ENCODE data around the gene GADL1.

The GADL1 gene

DNA sequence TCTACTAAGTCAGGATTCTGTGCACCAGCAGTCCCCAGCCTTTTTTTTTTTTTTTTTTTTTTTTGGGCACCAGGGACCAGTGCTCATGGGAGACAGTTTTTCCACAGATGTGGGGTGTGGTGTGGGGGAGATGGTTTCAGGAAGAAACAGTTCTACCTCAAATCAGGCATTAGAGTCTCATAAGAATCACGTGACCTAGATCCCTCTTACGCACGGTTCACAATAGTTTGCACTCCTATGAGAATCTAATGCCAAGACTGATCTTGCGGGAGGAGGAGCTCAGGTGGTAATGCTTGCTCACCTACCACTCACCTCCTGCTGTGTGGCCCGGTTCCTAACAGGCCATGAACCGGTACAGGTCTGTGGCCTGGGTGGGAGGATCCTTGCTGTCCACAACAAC is 88.8 kb downstream of the GADL1 start:
- no peak for DNase-seq

DNA sequence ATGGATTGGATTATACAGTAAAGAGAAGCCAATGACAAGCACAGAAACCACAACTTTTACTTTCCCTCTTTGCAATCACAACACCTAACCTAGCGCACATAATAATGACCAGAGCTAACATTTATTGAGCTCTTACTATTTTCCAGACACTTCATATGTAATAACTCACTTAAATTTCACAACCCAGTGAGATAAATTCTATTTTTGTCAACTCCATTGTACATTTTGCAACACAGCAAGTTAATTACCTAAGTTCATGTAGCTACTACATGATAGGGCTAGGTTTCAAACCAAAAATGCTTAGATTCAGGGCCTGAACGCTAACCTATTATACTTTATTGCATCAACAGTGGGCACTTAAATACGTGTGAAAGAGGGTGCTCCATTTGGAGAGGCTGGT is 89.5 kb downstream of the GADL1 start:
- DNase-seq, result no peak

DNA sequence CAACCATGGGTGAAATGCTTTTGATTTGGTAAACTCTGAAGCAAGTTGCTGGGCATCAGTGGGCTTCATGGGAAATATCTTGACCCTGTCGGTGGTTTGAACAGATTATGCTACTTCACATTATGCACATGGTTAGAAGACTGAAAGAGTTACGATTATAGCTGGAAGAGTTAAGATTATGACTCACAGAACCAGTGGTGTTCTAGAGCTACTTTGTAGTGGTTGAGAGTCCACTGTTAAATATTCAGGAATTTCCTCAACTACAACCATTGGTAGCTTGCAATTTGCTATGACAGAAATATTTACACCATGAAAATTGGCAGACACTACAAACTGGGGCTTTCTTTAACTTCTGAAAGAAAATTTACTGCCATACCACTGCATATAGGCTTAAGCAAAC is 99.3 kb downstream of the GADL1 start:
- no peak for DNase-seq

DNA sequence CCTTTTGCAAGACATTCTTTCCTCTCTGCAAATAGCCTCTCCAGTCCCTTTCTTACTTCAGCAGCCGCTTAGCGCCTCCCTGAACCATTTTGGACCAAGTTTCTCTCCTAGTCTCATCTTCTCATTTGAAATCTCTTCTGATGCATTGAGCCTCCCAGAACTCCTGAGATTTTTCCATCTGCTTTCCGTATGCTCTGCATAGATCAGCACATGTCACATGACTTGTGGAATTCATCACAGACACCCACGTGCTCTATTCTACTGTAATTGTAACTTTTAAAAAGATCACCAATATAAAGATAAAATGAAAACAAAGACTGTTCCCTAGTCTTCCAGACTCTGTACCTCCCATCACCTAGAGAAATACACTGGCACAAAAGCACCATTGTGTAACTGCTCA is 100.7 kb downstream of the GADL1 start:
- no peak for DNase-seq

- DNase-seq, result no peak
Measured at GRCh38 chr3:30790150-30790549, 104.3 kb downstream of the GADL1 start.

GRCh38 chr3:30786365-30786764 is 108.1 kb downstream of the GADL1 start:
- no peak for DNase-seq

DNA sequence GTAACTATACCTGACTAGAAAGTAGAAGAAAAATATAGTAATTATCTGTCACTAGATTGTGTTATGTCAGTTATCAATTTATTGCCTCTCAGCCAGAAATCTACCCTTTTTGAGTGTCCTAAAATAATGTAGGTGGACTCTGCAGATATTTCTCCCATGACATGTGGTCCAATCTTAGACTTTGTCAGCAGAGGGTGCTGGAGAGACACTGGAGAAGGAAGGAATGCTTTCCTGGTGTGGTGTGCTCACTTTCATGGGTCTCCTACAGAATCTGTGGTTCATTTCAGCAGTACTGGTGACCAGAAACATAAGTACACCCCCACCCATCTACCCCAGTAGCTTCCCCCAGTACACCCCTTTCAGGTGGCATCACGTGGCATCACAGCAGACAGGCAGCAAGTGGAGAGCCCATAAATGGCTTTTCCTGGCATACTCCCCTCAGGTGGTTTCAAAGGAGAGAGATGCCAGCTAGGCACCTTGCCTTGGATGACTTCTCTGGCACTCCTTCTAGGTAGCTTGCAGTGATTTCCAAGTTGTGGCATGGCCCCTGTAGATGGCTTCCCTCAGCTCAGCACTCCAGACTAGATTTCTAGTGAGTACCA is 114.7 kb downstream of the GADL1 start:
- no peak for DNase-seq

DNA sequence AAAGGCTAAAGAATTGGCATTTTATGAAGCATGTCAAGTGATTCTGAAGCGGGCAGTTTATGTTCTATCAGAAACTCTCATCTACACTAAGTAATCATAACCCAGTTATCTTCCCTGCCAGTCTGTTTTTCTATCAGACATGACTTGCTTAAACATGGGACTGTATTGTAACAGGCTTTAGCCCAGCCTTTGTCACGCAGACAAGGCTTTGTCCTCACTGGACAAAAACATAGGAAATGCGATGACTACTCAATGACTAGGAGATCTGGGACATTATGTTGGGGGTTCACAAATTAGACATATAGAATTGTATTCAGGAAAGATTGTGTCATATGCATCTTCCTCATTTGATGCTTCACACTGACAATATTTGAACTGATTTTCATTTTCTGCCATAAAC is 115.5 kb downstream of the GADL1 start:
- no peak for DNase-seq

DNA sequence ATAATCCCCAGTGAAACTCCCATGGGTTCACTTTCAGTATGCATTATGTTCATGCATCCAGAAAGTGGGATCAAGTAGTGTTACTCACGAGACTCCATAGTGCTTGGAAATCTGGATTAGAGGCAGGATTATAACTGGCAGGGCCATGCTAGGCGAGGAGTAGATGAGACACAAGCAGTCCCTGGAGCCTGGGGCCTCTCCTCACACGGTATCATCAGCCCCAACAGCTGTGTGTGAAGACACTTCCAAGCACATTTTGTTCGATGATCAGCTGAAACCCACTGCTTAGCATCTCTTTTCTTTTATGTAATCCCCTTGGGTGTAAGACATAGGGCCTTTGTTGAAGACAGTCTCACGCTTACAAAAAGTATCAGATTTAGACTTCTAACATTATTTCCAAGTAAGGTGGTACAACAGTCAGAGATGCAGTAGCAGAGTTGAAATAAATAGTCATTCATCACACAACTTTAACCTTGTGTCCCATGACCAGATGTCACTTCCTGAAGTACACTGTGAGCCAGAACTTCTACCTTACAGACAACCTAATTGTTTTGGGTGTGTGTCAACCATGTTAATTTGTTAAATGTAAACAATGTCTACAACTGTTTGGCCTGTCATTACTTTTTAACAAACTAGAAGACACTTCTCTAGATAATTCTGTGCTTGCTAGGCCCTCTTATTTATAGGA is 116.9 kb downstream of the GADL1 start:
- DNase-seq, result no peak

DNA sequence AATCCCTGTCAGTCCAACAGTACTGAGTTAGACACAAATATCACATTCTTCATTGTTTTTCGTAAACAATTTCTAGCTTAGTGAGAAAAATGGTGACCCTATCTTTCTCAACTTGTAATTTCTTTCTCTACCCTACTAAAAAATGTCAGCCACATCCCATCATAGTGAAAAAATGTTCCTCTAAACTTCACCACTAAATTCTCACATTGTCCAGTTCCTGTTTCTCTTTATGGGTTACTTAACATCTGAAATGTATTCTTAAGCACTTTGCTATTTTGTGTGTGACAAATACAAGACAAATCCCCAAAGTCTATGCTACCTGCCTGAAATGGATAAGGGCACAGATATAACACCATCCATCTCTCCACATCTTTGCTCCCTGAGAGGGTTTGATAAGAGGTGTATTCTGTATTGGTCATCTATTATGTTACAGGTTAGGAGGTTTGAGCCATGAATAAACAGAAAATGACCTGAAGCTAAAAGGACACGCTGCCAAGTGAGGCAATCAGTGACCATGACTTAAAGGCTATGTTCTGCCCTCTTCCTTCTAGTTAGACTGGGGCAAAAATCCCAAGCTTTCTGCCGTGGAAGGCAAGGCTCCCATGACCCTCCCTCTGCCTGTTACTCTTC is 118.2 kb downstream of the GADL1 start:
- DNase-seq, result no peak

- no peak for DNase-seq
Measured at GRCh38 chr3:30775040-30775439, 119.4 kb downstream of the GADL1 start.

DNA sequence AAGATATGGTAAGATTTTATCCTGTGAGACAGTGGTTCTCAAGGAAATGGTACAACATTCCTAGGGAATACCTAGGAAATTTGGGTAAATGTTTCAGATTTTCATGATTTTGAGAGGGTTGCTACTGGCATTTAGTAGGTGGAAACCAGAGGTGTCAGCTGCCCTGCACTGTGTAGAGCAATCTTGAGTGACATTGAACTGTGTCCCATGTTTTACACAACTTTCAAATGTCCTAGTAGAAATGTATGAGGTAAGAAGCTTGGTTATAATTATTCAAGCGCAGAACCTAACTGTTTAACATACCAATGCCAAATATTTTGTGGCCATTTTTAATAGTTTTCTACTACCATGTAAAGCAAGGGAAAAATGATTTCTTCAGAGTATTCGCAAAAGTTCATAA is 120.4 kb downstream of the GADL1 start:
- DNase-seq, result no peak

GRCh38 chr3:30770387-30770786 is 124.1 kb downstream of the GADL1 start:
- no peak for DNase-seq

DNA sequence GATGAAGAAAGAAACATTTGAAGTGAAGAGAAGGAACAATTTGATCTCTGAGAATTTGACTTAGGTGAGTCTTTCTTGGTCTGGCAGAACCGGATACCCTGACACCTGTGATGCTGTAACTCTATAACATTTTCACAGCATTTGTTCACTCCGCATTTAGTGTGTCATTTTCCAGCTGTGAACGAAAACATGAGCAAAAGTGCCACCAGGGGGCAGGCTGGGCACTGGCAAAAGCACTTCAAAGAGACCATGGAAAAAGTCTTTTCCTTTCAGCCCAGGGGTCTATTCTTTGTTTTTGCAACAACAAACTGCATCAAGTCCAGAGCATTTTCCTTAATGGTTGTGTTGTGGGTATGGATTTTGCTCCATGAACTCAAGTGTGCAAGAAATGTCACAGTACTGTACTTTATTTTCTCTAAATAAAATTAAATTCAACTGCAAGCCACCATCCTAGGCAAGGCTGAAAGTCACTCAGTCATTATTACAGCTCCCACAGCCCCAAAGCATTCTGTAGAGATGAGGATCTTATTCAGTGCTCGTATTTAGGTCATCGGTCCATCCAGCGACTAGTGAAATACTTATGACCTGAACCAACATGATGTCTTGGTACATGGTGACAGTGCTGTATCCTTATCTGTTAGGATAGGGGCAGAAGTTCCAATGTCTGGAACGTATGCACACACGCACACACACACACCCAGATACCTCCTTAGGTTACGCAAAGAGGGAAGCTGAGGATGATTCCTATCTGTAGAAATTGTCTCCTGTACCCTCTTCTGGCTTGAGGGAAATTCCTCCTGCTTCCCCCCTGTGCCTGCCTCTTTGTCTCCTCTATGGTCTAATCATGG is 125.5 kb downstream of the GADL1 start:
- DNase-seq, result no peak

DNA sequence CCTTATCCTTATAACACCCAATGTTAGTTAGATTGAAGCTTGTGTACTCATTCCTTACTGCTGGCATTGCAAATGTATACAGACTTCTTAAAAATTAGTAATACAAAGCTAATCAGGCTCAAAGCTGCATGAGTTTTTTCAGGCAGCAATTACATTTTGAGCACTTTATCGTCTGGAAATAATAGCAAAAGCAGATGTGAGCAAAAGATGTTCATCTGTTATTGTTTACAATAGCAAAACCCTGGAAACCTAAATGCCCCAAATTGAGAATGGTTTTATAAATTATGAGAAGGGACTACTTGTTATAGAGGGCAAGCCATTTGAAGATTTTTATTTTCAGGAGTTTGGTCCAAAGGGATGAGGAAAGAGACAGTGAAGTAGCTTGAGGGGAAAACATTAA is 126.4 kb downstream of the GADL1 start:
- DNase-seq, result no peak

- no peak for DNase-seq
Measured at GRCh38 chr3:30766522-30766921, 127.9 kb downstream of the GADL1 start.

- DNase-seq, result no peak
Measured at GRCh38 chr3:30764891-30765290, 129.6 kb downstream of the GADL1 start.

DNA sequence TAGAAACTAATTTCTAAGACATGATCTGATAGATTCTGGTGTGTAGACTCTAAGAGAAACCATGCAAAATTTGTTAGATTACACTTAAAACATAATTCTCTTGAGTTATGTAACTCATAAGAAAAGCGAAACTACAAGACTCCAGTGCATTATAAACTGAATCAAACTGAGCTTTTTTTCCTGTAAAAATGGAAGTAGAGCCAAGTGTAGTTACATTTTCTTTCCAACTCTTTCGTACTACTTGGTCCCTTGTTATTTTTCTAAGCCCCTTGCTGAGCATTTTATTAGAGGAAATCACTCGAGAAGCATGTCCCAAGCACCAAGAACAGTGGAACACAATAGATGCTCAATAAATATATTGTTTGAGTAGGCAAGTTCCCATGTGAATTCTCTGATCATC is 130.2 kb downstream of the GADL1 start:
- DNase-seq, result no peak

- no peak for DNase-seq
Measured at GRCh38 chr3:30761374-30761773, 133.1 kb downstream of the GADL1 start.

DNA sequence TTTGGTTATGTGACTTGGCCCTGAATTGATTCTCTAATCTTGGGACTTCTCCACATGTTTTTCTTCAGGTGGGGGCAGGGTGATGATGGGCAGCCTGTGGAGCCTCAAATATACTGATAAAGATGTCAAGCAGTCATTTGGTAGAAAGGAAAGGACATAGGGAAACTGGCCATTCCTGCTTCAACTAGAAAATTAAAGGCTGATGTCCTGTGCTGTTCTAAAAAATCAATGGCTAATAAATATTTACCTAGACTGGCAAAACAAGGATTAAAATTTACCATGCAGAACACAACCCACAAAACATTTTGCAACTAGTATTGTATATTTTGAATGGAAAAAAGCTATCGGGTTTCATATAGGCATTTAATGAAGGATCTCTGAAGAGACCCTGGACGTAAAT is 133.7 kb downstream of the GADL1 start:
- no peak for DNase-seq

DNA sequence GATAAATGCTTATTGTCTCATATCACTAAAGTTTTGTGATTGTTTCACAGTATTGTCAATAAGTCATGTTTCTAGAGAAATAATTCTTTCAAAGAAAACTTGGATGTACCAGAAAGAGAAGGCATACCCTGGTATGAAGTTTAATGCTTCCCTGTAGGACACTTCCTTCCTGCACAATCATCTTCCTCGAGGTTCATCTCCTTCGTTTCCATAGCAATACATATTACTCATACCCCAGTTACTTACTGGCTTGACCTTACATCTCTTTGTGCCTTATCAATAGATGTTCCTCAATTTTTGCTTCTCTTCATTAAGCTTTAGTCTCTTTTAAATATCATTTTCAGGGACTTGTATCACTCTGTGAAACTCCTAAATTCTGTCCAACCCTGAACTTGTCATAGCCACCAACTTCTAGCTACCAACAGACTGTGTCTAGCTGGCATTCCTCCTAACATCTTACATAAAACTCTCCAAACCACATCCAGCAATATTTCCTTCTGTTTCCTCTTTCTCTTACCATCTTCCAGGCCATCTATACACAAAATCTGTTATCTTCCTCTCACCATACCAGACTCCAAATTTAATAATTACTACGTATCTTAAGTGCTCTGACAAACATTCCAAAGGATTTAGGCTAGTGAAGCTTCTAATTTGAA is 134.3 kb downstream of the GADL1 start:
- no peak for DNase-seq

DNA sequence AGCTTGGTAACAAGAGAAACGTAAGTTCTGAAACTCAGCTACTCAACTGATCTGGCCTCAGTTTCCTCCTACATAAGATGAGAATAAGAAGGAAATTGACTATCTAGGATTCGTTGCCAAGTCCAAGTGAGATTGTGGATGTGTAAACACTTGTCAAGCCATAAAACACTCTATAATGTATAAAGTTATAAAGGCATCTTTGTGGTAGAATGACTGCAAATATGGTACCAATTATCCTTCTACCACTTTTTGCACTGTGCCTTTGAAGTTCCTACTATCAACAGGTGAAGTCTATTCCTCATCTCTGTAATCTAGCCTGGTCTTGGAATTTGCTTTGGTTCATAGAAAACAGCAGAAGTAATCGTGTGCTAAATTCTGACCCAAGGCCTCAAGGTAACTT is 138.2 kb downstream of the GADL1 start:
- no peak for DNase-seq

- DNase-seq, result no peak
Measured at GRCh38 chr3:30754426-30754825, 140.0 kb downstream of the GADL1 start.

All from NCI-H1048 (cell line).